Activated T-cell treated with anti-CD3 and anti-CD28 coated beads for 4 hours (primary cell): ENCODE data around the gene CILP2.

Experiments used
- DNase-seq: peaks from one replicate; pipeline ENCODE4 v3.0.0-alpha.2; 2020

CILP2 gene

GRCh38 chr19:19506592-19506991 lies 31.5 kb upstream of the CILP2 start:
- no peak for DNase-seq

GRCh38 chr19:19507354-19507753 lies 30.7 kb upstream of the CILP2 start:
- no peak for DNase-seq

- DNase-seq: no peak
Measured at GRCh38 chr19:19508217-19508616, 29.8 kb upstream of the CILP2 start.

- no peak for DNase-seq
Measured at GRCh38 chr19:19510432-19510831, 27.6 kb upstream of the CILP2 start.

- no peak for DNase-seq
Measured at GRCh38 chr19:19513682-19514081, 24.4 kb upstream of the CILP2 start.

GRCh38 chr19:19514215-19514657 lies 23.8 kb upstream of the CILP2 start:
- no peak for DNase-seq

GRCh38 chr19:19514881-19515641 lies 23.0 kb upstream of the CILP2 start, which contains the start of gene TSSK6:
Gene TSSK6, minus strand, starts transcription at chr19:19515548. Its CDS starts 121 bp downstream, at chr19:19515427.
- DNase-seq: no peak

GRCh38 chr19:19515642-19516519 lies 22.2 kb upstream of the CILP2 start, which contains the start of gene NDUFA13:
Gene NDUFA13, plus strand, starts transcription at chr19:19516225. Its CDS starts 14 bp downstream, at chr19:19516239.
- DNase-seq: peak; percentile 95

- no peak for DNase-seq
Measured at GRCh38 chr19:19517235-19517619, 20.8 kb upstream of the CILP2 start.

- no peak for DNase-seq
Measured at GRCh38 chr19:19520989-19521388, 17.1 kb upstream of the CILP2 start.

- DNase-seq: no peak
Measured at GRCh38 chr19:19523177-19523576, 14.9 kb upstream of the CILP2 start.

GRCh38 chr19:19524053-19524452 lies 14.0 kb upstream of the CILP2 start:
- no peak for DNase-seq

GRCh38 chr19:19525611-19526380 lies 12.3 kb upstream of the CILP2 start:
- no peak for DNase-seq

GRCh38 chr19:19526581-19527370 lies 11.3 kb upstream of the CILP2 start:
- no peak for DNase-seq

- DNase-seq: no peak
Measured at GRCh38 chr19:19527371-19527656, 10.8 kb upstream of the CILP2 start.

GRCh38 chr19:19527674-19528625 lies 10.1 kb upstream of the CILP2 start:
- no peak for DNase-seq

GRCh38 chr19:19528721-19529490 lies 9.2 kb upstream of the CILP2 start, which contains the start of gene YJEFN3:
Gene YJEFN3, plus strand, starts transcription at chr19:19528911. Its CDS starts 22 bp downstream, at chr19:19528933.
- DNase-seq: no peak

GRCh38 chr19:19529783-19530422 lies 8.2 kb upstream of the CILP2 start:
- DNase-seq: no peak

GRCh38 chr19:19530423-19530804 lies 7.7 kb upstream of the CILP2 start:
- DNase-seq: no peak

GRCh38 chr19:19530889-19531288 lies 7.2 kb upstream of the CILP2 start:
- no peak for DNase-seq
